OCI-LY7 (cell line): ENCODE data around the gene TTC34.

Experiments
- EZH2phosphoT487 ChIP-seq: fragments of 200-600 bp; sonication (generic); IDR thresholded peaks from 2 replicates; pipeline ENCODE4 v1.6.1; 2018; ENCODE audit warnings: low read depth, borderline replicate concordance, mild to moderate bottlenecking, mixed run types, antibody characterized with exemption, low read length, moderate library complexity, mixed read lengths
- TF ChIP-seq, protein P1 (sequence below): fragments of 200-600 bp; sonication (generic); conservative IDR thresholded peaks from 2 replicates; pipeline ENCODE4 v1.5.1; 2014; ENCODE audit warnings: mild to moderate bottlenecking, antibody characterized with exemption, low read length, moderate library complexity, mixed read lengths

DNA sequence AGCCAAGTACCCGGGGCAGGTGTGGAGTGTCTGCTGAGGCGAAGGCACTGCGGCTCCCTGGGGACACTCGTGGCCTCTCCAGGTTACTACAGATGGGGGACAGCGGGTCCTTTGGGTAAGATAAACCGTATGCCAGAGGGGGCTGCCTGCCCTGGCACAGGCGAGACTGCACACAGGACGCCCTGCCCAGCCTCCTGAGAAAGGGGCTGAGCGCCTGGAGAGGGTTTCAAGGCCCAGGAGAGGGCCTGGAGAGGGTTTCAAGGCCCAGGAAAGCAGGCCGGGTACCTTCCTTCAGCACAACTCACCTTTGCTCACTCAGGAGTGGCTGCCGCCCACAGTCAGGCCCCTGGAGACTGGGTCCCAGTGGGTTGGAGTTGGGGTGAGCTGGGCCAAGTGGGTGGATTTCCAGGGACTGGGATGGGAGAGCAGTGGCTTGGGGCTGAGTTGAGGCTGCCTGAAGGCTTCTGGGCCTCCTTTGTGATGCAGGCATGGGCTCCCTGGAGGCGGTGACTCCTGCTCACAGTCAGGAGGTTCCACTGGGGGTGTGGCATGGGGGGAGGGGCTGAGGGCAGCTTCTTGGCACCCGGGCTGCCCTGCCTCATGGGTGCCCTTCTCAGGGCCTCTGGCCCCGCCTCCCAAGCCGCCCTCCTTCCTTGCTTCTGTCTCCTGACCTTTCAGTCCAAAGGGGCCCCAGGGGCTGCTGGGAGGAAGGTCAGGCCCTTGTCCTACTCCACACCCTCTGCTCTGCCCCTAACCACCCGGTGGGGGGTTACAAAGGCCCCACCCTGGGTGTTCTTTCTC is 168.7 kb downstream of the TTC34 start, which contains the start of gene MMEL1:
- TF ChIP-seq, protein P1, sequence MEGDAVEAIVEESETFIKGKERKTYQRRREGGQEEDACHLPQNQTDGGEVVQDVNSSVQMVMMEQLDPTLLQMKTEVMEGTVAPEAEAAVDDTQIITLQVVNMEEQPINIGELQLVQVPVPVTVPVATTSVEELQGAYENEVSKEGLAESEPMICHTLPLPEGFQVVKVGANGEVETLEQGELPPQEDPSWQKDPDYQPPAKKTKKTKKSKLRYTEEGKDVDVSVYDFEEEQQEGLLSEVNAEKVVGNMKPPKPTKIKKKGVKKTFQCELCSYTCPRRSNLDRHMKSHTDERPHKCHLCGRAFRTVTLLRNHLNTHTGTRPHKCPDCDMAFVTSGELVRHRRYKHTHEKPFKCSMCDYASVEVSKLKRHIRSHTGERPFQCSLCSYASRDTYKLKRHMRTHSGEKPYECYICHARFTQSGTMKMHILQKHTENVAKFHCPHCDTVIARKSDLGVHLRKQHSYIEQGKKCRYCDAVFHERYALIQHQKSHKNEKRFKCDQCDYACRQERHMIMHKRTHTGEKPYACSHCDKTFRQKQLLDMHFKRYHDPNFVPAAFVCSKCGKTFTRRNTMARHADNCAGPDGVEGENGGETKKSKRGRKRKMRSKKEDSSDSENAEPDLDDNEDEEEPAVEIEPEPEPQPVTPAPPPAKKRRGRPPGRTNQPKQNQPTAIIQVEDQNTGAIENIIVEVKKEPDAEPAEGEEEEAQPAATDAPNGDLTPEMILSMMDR: no peak
- no peak for TF ChIP-seq EZH2phosphoT487
